SK-MEL-5 (cell line): Measurements from ENCODE around the gene SPECC1L. TPM values are rescaled to one million over a fixed set of nuclear protein-coding genes. Genes with fewer than 3 reads are reported as not detected.
"Not testable (repeated sequence)": the region's sequence is repeated elsewhere in the genome, so short reads cannot be mapped to it uniquely, and the experiment has no call there.

Source experiments
- DNase-seq: peaks from one replicate; pipeline ENCODE4 v3.0.0-alpha.2; 2016; ENCODE audit warnings: low read depth, low spot score
- in situ Hi-C: cut with HindIII; loops from 2 replicates; pipeline ENCODE4 v1.10.0; 2016; ENCODE audit warnings: low sequenced_read_pairs, high pct_unique_total_duplicates, low pct_unique_long_range_greater_than_20kb
- polyA plus RNA-seq, 2 experiments: library from polyadenylated mRNA; depleted of rRNA; stranded (reverse); fragments of >200 nt; gene quantifications; 2 replicates each; pipeline ENCODE4 v1.2.3, GENCODE V29; 2015
- total RNA-seq: library from RNA; depleted of rRNA; stranded (reverse); fragments of >200 nt; shearing (Covaris generic); gene quantifications from 2 replicates; pipeline ENCODE4 v1.2.3, GENCODE V29; 2014; rRNA removed

The SPECC1L gene, protein sequence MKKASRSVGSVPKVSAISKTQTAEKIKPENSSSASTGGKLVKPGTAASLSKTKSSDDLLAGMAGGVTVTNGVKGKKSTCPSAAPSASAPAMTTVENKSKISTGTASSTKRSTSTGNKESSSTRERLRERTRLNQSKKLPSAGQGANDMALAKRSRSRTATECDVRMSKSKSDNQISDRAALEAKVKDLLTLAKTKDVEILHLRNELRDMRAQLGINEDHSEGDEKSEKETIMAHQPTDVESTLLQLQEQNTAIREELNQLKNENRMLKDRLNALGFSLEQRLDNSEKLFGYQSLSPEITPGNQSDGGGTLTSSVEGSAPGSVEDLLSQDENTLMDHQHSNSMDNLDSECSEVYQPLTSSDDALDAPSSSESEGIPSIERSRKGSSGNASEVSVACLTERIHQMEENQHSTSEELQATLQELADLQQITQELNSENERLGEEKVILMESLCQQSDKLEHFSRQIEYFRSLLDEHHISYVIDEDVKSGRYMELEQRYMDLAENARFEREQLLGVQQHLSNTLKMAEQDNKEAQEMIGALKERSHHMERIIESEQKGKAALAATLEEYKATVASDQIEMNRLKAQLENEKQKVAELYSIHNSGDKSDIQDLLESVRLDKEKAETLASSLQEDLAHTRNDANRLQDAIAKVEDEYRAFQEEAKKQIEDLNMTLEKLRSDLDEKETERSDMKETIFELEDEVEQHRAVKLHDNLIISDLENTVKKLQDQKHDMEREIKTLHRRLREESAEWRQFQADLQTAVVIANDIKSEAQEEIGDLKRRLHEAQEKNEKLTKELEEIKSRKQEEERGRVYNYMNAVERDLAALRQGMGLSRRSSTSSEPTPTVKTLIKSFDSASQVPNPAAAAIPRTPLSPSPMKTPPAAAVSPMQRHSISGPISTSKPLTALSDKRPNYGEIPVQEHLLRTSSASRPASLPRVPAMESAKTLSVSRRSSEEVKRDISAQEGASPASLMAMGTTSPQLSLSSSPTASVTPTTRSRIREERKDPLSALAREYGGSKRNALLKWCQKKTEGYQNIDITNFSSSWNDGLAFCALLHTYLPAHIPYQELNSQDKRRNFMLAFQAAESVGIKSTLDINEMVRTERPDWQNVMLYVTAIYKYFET
- 37.8 and 38.0 TPM in 2 replicates for total RNA-seq
- 29.8 and 38.0 TPM in 2 replicates for polyA plus RNA-seq (2015; cell fraction: cytosol; rRNA removed)
- polyA plus RNA-seq (2015; cell fraction: nucleus; rRNA removed) = 17.8 and 24.9 TPM in 2 replicates

GRCh38 chr22:24270556-24271385 is at the start of gene SPECC1L:
Gene SPECC1L (plus strand): TSS chr22:24270831. CDS start chr22:24302232, 31,401 bp downstream.
- DNase-seq = peak; percentile 92
- in situ Hi-C loops = no loop called here

DNA sequence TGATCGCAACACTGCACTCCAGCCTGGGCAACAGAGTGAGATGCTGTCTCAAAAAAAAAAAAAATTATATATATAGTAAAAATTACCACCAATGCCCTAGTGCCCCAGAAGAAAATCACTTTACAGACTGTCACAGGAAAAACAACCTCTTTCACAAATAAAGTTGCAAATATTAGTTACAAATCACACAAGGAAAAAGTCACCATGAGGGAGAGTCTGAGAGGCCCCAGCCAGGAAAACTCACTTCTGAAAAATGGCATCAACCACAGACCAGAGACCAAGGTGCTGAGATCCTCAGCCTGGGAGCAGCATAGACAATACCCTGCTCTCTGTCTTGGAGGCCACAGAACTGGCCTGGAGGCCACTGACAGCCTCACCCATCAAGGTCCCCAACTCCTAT is 46.2 kb upstream of the SPECC1L start:
- no peak for DNase-seq
- in situ Hi-C loops = no loop called here

- DNase-seq = no peak
- in situ Hi-C loops = no loop called here
Measured at GRCh38 chr22:24225044-24225601, 45.5 kb upstream of the SPECC1L start.

DNA sequence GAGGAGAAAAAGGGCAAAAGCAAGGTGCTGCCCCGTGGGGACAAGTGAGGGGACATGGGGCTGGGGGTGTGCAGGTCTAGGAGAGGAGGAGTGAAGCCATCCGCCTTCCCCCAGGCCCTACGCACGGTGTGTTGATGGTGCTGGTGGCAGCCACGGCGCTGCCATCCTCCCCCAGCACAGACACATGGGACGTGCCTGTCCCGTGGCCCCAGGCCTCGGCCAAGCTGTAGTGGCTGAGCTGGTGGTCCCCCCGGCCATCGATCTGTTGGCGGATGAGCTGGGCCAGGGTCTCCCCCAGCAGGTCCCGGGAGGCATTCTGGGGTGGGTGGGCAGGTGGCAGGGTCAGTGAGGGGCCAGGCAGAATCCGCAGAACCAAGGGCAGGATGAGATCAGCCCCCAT is 44.7 kb upstream of the SPECC1L start:
- DNase-seq = no peak
- in situ Hi-C loops = no loop called here

DNA sequence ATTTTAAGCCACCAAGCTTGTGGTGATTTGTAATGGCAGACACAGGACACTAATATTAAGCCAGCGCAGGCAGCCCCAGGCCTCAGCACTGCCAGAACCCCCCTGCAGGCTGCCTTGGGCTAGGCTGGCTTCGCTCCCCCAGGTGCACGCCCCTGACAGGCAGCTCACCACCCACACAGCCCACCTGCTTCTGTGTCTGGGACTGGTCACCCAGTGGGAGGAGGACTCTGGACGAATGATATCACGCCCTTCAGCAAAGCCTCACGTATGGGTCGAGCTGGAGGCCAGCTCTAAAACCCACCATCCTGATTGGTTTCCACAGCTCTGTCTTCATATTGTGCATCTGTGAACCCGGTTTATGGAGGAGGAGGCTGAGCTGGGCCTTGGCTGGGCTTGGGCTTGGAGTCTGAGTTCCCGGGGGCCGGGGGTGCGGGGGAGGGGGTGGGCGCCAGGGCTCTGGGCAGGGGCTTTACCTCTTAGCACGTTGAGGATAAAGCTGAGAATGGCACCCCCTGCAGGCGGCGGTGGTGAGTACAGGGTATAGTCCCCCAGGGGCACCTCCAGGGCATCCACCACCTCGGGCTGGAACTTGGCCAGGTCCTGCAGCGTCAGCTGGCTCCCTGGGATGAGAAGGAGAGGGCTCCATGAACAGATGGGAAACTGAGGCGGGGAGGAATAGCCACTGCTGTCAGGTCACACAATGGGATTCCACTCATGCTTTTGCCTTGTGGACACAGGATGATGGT is 39.5 kb upstream of the SPECC1L start:
- in situ Hi-C loops = no loop called here
- peak; percentile 36 for DNase-seq

DNA sequence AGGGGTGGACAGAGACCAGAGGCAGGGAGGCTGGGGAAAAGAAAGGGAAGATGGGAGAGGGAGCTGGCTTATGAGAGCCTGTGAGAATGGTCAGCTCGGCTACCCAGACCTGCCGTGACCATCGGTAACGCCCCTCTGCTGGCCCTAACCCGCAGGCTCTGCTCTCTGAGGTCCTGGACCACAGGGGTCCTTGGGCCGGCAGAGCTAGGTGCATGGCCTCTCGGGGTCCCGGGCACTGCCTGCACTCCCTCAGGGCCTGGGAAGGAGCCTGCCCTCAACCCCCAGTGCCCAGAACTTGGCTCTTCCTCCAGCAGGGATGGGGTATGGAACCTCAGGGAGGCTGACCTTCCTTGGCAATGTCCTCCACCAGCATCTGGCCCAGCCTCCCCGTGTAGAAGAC is 38.9 kb upstream of the SPECC1L start:
- DNase-seq = no peak
- in situ Hi-C loops = no loop called here

DNA sequence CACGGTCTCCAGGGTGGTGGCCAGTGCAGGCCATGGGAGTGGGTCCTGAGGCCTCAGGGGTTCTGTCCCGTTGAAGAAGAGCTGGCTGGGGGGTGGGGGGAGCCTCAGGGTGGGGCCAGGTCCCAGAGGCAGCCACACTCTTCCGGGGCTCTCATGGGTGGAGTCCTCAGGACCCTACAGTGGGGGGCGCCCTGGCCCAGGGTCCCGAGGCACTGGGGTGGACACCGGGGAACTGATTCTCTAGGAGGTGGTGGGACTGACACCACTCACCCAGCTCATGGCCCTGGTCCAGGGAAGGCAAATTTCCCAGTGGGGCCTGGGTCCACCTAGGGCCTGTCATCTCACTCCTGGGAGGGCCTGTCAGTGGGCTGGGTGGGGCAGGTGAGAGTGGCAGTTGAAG is 38.5 kb upstream of the SPECC1L start:
- in situ Hi-C loops = no loop called here
- no peak for DNase-seq

GRCh38 chr22:24232725-24233124 is 37.9 kb upstream of the SPECC1L start:
- in situ Hi-C loops = no loop called here
- no peak for DNase-seq

DNA sequence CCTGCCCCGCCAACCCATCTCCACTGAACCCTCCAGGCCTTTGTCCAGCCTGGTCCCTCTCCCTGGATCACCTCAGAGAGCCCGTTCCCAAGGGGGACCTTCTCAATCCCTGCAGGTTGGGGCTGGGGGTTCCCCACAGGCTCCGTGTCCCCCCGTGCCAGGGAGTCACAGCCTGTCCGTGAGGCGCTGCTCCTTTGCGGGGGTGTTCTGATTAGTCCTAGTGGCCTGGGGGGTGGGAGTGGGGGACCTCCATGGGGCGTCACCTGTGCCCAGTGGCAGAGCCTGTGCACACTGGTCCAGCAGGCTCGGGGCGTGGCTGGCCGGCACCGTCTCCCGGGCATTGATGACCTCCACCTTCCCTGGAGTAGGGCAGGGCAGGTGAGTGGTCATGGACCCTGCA is 37.4 kb upstream of the SPECC1L start:
- in situ Hi-C loops = no loop called here

GRCh38 chr22:24233816-24234215 is 36.8 kb upstream of the SPECC1L start:
- in situ Hi-C loops = no loop called here
- DNase-seq = no peak

More for the DNA sequence above, 37.4 kb upstream of the SPECC1L start:
- no peak for DNase-seq

DNA sequence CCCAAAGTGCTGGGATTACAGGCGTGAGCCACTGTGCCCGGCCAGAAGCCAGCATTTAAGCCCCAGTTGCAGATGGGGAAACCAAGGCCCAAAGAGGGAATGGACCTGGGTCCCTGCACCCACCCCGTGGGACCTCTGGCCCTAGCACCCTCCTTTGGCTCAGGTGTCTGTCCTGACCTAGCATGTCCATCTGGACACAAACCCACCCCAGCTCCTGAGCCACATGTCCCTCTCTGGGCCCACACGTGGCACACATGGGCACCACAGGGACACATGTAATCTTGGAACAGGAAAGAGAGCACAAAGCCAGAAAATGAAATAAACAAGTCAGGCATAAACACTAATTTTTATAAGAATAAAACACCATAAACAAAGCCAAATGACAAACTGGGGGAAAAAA is 35.3 kb upstream of the SPECC1L start:
- in situ Hi-C loops = no loop called here
- no peak for DNase-seq

GRCh38 chr22:24236656-24237055 is 34.0 kb upstream of the SPECC1L start:
- in situ Hi-C loops = no loop called here
- DNase-seq = no peak

DNA sequence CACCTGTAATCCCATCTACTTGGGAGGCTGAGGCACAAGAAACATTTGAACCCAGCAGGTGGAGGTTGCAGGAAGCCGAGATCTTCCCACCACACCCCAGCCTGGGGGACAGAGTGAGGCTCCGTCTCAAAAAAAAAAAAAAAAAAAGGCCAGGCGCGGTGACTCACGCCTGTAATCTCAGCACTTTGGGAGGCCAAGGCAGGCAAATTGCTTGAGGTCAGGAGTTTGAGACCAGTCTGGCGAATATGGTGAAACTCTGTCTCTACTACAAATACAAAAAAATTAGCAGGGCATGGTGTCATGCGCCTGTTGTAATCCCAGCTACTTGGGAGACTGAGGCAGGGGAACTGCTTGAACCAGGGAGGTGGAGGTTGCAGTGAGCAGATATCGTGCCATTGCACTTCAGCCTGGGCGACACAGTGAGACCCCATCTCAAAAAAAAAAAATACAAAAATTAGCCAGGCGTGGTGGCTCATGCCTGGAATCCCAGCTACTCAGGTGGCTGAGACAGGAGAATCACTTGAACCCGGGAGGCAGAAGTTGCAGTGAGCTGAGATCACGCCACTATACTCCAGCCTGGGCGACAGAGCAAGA is 32.4 kb upstream of the SPECC1L start:
- DNase-seq, in situ Hi-C loops: not testable (repeated sequence)

DNA sequence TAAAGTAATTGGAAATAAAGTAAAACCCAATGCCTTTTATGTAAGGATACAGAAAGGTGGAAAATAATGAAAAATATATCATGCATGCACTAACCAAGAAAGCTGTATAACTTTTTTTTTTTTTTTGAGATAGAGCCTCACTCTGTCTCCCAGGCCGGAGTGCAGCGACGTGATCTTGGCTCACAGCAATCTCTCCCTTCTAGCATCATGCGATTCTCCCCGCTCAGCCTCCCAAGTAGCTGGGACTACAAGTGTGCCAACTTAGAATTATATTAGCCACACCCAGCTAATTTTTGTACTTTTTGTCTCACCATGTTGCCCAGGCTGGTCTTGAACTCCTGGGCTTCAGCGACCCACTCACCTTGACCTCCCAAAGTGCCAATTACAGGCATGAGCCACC is 30.2 kb upstream of the SPECC1L start:
- in situ Hi-C loops = no loop called here

GRCh38 chr22:24240985-24241692 is 29.5 kb upstream of the SPECC1L start:
- DNase-seq, in situ Hi-C loops: not testable (repeated sequence)

More for the DNA sequence above, 30.2 kb upstream of the SPECC1L start:
- DNase-seq = no peak
